Fibroblast of pulmonary artery (primary cell): Measurements from ENCODE around the gene CNOT3.

Experiments used
- DNase-seq: peaks from one replicate; pipeline ENCODE4 v3.0.0-alpha.2; 2010; ENCODE audit warnings: low read depth
- H3K4me3 ChIP-seq: replicated peaks from 2 replicates; pipeline ENCODE4 v1.5.1; 2011; ENCODE audit warnings: low read depth, mild to moderate bottlenecking, control low read depth, low read length, moderate library complexity
- TF ChIP-seq, protein P1 (sequence below): IDR thresholded peaks from 2 replicates; pipeline ENCODE4 v1.5.1; 2011; ENCODE audit warnings: mild to moderate bottlenecking, control low read depth, low read length, inconsistent platforms; ENCODE audit errors: missing control alignments

The CNOT3 gene

GRCh38 chr19:54152267-54152666 lies 14.7 kb downstream of the CNOT3 start:
- DNase-seq: no peak
- H3K4me3 ChIP-seq: no peak overlapping the region
- TF ChIP-seq, protein P1, sequence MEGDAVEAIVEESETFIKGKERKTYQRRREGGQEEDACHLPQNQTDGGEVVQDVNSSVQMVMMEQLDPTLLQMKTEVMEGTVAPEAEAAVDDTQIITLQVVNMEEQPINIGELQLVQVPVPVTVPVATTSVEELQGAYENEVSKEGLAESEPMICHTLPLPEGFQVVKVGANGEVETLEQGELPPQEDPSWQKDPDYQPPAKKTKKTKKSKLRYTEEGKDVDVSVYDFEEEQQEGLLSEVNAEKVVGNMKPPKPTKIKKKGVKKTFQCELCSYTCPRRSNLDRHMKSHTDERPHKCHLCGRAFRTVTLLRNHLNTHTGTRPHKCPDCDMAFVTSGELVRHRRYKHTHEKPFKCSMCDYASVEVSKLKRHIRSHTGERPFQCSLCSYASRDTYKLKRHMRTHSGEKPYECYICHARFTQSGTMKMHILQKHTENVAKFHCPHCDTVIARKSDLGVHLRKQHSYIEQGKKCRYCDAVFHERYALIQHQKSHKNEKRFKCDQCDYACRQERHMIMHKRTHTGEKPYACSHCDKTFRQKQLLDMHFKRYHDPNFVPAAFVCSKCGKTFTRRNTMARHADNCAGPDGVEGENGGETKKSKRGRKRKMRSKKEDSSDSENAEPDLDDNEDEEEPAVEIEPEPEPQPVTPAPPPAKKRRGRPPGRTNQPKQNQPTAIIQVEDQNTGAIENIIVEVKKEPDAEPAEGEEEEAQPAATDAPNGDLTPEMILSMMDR: no peak

GRCh38 chr19:54152878-54153524 lies 15.4 kb downstream of the CNOT3 start:
- H3K4me3 ChIP-seq: no peak overlapping the region
- TF ChIP-seq, protein P1: no peak
- no peak for DNase-seq

GRCh38 chr19:54153731-54154326 lies 16.3 kb downstream of the CNOT3 start:
- no peak overlapping the region for H3K4me3 ChIP-seq
- DNase-seq: no peak
- TF ChIP-seq, protein P1: no peak

DNA sequence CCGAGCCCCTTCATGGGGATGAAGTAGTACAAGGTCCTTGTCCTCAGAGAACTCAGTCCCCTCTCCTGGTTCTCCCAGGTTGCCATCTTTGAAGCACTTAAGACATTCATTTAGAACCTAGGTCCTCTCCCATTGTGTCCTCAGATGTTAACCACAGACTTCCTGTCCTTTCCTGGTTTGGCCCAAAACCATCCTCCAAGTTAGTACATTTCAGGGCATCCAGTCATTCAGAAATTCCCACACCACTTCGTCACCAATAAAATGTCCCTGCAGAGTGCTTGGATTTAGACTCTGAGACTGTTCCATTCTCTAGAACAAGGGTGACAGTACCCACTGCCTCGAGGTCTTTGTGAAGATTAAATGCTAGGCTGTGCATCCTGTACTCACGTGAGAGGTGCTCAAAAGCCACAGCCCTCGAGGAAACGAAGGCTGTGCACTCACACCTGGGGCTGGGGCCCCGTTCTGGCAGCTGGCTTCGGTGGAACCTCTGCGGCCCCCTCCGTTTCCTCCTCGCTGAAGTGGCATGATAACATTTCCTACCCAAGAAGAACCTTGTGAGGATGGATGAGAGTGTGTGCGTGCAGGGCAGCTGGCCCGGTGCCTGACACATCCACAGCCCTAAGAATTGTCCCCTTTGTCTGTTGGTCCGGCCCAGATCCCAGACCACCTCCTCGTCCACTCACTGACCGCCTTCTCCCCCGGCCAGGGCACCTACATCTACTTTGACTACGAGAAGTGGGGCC lies 17.2 kb downstream of the CNOT3 start:
- DNase-seq: peak; percentile 33

GRCh38 chr19:54155694-54156093 lies 18.1 kb downstream of the CNOT3 start:
- no peak overlapping the region for H3K4me3 ChIP-seq
- TF ChIP-seq, protein P1: no peak
- DNase-seq: no peak

More for the DNA sequence above, 17.2 kb downstream of the CNOT3 start:
- TF ChIP-seq, protein P1: no peak
- H3K4me3 ChIP-seq: no peak overlapping the region

GRCh38 chr19:54156490-54156889 lies 18.9 kb downstream of the CNOT3 start:
- H3K4me3 ChIP-seq: no peak overlapping the region
- TF ChIP-seq, protein P1: no peak
- DNase-seq: no peak
